LNCAP (cell line): ENCODE measurements around the gene NTPCR.

ENCODE experiments used
- TF ChIP-seq, protein P1 (sequence below): fragments of 450-650 bp; IDR thresholded peaks from 2 replicates; pipeline ENCODE4 v1.5.1; 2017; ENCODE audit warnings: mild to moderate bottlenecking

NTPCR gene, protein sequence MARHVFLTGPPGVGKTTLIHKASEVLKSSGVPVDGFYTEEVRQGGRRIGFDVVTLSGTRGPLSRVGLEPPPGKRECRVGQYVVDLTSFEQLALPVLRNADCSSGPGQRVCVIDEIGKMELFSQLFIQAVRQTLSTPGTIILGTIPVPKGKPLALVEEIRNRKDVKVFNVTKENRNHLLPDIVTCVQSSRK

DNA sequence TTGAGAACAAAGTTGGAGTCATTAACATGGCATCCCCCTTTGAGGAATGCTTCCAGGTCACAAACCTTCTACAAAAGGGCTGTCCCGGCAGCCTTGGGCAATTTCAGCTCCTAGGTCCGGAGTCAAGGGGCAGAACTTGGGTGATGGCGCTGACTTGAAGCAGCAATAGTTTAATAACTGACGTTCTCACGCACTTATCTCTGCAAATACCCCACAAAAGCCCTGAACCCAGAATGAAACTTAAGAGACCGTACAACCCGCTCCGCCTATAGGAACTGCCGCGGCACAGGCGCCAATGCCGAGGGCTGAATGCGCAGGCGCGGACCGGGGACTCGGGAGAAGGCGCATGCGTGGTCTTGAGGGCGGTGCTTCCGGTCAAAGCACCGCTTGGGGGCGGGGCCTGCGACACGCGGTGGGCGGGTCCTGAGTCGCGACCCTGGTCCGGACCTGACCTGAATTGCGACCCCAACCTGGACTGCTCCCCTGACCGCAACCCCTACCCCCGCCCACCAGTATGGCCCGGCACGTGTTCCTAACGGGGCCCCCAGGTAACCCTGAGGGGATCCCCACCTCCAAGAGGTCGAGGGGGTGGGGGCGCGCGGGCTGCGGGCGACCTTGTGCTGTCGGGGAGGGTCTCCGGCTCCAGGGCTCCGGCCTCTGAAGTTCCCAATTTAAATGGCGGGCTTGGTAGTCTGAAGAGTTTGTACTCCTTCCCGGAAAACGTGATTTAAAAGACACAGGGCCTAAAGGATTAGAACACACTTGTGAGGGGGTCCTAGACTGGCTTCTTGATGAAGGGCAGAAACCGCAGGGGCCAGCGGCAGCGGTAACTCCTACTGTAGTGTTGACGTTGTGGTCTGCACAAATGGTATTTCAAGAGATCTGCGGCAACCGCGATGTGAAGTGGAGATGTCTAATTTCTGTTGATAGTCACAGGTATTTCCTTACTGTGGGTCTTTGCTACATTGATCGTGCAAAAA, at the start of gene NTPCR:
Gene NTPCR (plus strand): TSS at position 415 of the 980 bp plus-strand sequence. CDS start 100 bp downstream, at position 515.
- TF ChIP-seq, protein P1, sequence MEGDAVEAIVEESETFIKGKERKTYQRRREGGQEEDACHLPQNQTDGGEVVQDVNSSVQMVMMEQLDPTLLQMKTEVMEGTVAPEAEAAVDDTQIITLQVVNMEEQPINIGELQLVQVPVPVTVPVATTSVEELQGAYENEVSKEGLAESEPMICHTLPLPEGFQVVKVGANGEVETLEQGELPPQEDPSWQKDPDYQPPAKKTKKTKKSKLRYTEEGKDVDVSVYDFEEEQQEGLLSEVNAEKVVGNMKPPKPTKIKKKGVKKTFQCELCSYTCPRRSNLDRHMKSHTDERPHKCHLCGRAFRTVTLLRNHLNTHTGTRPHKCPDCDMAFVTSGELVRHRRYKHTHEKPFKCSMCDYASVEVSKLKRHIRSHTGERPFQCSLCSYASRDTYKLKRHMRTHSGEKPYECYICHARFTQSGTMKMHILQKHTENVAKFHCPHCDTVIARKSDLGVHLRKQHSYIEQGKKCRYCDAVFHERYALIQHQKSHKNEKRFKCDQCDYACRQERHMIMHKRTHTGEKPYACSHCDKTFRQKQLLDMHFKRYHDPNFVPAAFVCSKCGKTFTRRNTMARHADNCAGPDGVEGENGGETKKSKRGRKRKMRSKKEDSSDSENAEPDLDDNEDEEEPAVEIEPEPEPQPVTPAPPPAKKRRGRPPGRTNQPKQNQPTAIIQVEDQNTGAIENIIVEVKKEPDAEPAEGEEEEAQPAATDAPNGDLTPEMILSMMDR = no peak

GRCh38 chr1:232900818-232901217, 49.6 kb upstream of the NTPCR start:
- TF ChIP-seq, protein P1 = no peak

DNA sequence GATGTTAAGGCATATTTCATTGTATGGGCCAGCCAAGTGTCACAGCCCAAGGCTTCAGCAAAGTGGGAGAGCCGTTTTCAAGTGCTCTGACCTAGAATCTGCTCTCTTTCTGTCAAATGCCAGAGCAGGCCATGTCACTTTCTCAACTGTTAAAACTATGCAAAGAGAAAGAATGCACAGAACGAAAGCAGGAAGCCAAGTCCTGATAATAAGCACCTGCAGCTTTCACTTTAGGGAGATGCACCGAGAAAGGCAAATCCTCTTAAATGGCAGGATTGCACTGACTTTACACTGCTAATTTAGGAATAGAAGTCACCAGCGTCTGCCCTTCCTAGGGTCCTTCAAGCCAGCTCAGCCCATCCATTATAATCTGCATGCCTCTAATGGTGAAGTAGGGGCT, 49.2 kb upstream of the NTPCR start:
- TF ChIP-seq, protein P1 = no peak

- TF ChIP-seq, protein P1 = no peak
Observed at GRCh38 chr1:232902774-232903350, 47.5 kb upstream of the NTPCR start.

GRCh38 chr1:232904131-232904530, 46.3 kb upstream of the NTPCR start:
- TF ChIP-seq, protein P1 = no peak

GRCh38 chr1:232904566-232904965, 45.8 kb upstream of the NTPCR start:
- TF ChIP-seq, protein P1 = no peak

DNA sequence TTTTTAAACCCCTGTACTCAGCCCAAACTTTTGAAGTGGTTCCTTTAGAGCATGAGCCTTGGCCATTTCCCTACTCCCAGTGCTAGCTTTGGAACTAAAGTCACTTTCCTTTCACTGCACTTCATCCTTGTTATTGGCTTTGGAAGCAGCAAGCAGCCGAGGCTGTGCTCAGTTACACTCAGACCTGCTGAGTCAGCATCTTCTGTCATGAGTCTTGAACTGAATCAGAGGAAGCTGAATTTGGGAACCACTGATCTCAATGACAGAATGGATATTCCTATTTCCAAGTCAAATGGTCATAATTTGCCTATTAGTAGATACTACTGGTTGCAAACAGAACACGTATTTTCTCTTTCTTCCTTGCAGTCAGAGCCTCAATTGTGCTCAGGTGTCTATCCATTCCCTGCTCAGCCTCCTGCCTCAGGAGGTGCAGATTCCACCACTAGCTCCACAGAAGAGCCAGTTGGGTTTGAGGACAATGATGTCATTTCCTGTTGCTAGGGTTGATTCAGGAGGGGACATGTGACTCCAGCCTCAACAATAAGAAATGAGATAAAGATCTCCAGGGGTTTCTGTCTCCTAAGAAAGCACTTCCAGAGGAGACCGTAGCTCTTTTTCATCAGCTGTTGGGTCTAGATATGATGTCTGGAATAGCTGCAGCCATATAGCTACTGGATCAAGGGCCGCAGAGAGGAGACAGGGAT, 44.9 kb upstream of the NTPCR start:
- TF ChIP-seq, protein P1 = no peak
